AG04450 (cell line): Measurements from ENCODE around the gene N4BP3. TPM values are rescaled to one million over a fixed set of nuclear protein-coding genes. Genes with fewer than 3 reads are reported as not detected.

Experiments used
- CTCF ChIA-PET: fragments of 300-600, 350-600 bp; formaldehyde crosslinking; extraction: SDS; loops from one replicate; lab custom pipeline; 2022; ENCODE audit warnings: antibody characterized with exemption, inconsistent platforms; lab: Charles Lee
- POLR2A ChIA-PET: fragments of 350-600 bp; formaldehyde crosslinking; extraction: SDS; loops from one replicate; lab custom pipeline; 2021; ENCODE audit warnings: antibody characterized with exemption, inconsistent platforms; lab: Yijun Ruan, JAX
- DNase-seq: peaks from one replicate; pipeline ENCODE4 v3.0.0-alpha.2; 2011; ENCODE audit warnings: low read depth, low spot score
- H3K27ac ChIP-seq: one replicate; pipeline ENCODE4 v1.5.1; 2012; ENCODE audit warnings: low read depth, low read length, control low read depth
- H3K27me3 ChIP-seq: one replicate; pipeline ENCODE4 v1.6.0; 2012; ENCODE audit warnings: low read length; ENCODE audit not compliant: control insufficient read depth, insufficient read depth
- H3K4me3 ChIP-seq: 2 replicates; pipeline ENCODE4 v1.5.1; 2011; ENCODE audit warnings: mild to moderate bottlenecking, low read depth, low read length, control low read depth
- H3K9me3 ChIP-seq: 2 replicates; pipeline ENCODE4 v1.5.1; 2012; ENCODE audit warnings: low read length; ENCODE audit not compliant: control insufficient read depth, insufficient read depth
- polyA plus RNA-seq: library from polyadenylated mRNA; depleted of rRNA; stranded (reverse); fragments of >200 nt; gene quantifications from 2 replicates; pipeline ENCODE4 v1.2.3, GENCODE V29; 2011
- TF ChIP-seq, protein P1 (sequence below): IDR thresholded peaks from 2 replicates; pipeline ENCODE4 v1.5.1; 2011; ENCODE audit warnings: low read depth, low read length, control low read depth, inconsistent platforms

N4BP3 gene
- polyA plus RNA-seq, 1 experiment = 0.29 TPM

GRCh38 chr5:178112545-178112944, 787 bp upstream of the N4BP3 start:
- no peak for DNase-seq
- ChIA-PET CTCF (interaction anchor here (1.1 kb wide), 1 partner anchor 37 kb away, joined by 3 read pairs; no protein-coding TSS in a partner anchor), POLR2A (no interaction called here)
- Histone ChIP-seq H3K9me3 (peaks cover 8% of the 10 kb centered on the region), H3K27me3 (peaks cover 45% of the 10 kb centered on the region), H3K4me3 (no peak overlapping the region), H3K27ac (no peak overlapping the region)
- TF ChIP-seq, protein P1, sequence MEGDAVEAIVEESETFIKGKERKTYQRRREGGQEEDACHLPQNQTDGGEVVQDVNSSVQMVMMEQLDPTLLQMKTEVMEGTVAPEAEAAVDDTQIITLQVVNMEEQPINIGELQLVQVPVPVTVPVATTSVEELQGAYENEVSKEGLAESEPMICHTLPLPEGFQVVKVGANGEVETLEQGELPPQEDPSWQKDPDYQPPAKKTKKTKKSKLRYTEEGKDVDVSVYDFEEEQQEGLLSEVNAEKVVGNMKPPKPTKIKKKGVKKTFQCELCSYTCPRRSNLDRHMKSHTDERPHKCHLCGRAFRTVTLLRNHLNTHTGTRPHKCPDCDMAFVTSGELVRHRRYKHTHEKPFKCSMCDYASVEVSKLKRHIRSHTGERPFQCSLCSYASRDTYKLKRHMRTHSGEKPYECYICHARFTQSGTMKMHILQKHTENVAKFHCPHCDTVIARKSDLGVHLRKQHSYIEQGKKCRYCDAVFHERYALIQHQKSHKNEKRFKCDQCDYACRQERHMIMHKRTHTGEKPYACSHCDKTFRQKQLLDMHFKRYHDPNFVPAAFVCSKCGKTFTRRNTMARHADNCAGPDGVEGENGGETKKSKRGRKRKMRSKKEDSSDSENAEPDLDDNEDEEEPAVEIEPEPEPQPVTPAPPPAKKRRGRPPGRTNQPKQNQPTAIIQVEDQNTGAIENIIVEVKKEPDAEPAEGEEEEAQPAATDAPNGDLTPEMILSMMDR = no peak

DNA sequence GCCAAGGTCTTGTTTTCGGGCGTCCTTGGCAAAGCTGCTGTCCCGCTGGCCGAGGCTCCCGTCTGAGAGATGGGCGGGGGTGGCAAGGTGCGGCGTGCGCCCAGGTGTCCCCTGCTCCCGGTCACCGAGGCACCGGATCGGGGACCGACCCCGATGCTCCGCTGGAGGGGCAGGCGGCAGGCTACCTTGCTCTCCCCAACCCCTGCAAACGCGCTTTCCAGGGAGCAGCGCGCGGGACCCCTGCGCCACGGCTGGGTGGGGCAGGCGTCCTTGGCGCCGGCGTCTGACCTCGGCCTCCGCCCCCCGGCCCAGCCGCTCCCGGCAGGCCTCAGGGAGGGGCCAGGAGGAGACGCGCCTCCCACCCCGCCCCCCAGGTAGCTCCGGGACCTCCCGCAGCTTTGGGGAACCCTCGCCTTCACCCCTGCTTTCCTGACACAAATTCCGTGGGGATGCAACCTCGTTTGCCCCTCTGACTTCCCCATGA, 551 bp downstream of the N4BP3 start:
- CTCF ChIA-PET = no interaction called here

GRCh38 chr5:178114325-178115135, 1.2 kb downstream of the N4BP3 start:
- no peak for DNase-seq
- Histone ChIP-seq H3K27me3 (peaks cover 49% of the 10 kb centered on the region), H3K27ac (no peak overlapping the region), H3K9me3 (peaks cover 8% of the 10 kb centered on the region), H3K4me3 (no peak overlapping the region)
- TF ChIP-seq, protein P1 = no peak
- ChIA-PET CTCF (no interaction called here), POLR2A (no interaction called here)

More for the DNA sequence above, 551 bp downstream of the N4BP3 start:
- Histone ChIP-seq H3K4me3 (peak overlapping the region; percentile 43), H3K27ac (no peak overlapping the region), H3K9me3 (peaks cover 8% of the 10 kb centered on the region), H3K27me3 (peaks cover 49% of the 10 kb centered on the region)
- TF ChIP-seq, protein P1 = no peak
- POLR2A ChIA-PET = no interaction called here
- DNase-seq = no peak

- TF ChIP-seq, protein P1 = no peak
- H3K27ac ChIP-seq = no peak overlapping the region
- peaks cover 49% of the 10 kb centered on the region for H3K27me3 ChIP-seq
- ChIA-PET CTCF (no interaction called here), POLR2A (no interaction called here)
- no peak overlapping the region for H3K4me3 ChIP-seq
- peaks cover 8% of the 10 kb centered on the region for H3K9me3 ChIP-seq
- DNase-seq = no peak
Observed at GRCh38 chr5:178115136-178115813, 1.9 kb downstream of the N4BP3 start.

DNA sequence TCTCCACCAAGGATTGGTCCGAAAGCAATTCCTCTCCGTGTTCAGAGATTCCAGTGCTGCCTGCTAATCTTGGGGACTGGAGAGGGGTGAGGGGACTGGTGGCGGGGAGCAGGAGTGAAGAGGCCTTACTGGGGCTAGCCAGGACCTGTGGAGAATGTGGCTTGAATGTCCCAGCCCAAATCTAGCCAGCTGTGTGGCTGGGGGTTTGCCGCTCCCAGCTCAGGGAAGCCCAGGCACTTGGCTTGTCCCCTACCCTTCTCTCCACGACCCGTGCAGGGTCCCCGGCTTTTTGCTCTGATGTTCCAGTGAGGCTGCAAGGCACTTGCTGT, 2.4 kb downstream of the N4BP3 start:
- Histone ChIP-seq H3K4me3 (no peak overlapping the region), H3K9me3 (peaks cover 8% of the 10 kb centered on the region), H3K27ac (no peak overlapping the region), H3K27me3 (peaks cover 47% of the 10 kb centered on the region)
- DNase-seq = no peak
- TF ChIP-seq, protein P1 = no peak
- POLR2A ChIA-PET = no interaction called here
- CTCF ChIA-PET = no interaction called here
